Thyroid gland (tissue), 4 donors: ENCODE results near the gene LAMA3. TPM values are rescaled to one million over a fixed set of nuclear protein-coding genes. Genes with fewer than 3 reads are reported as not detected.

Experiments
- DNase-seq, 2 donors: peaks; one replicate each; pipeline ENCODE4 v3.0.0-alpha.2; 2019
- H3K27ac ChIP-seq, 3 donors: fragments of 200-600 bp; sonication (generic); 1 replicate in 2 of 3; 2 replicates in 1 of 3; pipeline ENCODE4 v1.5.1; 2016 to 2019; ENCODE audit warnings: mild to moderate bottlenecking in 1 of 3, moderate library complexity in 1 of 3
- H3K27me3 ChIP-seq: fragments of 200-600 bp; sonication (generic); one replicate; pipeline ENCODE4 v1.5.1; 2019
- H3K36me3 ChIP-seq, 2 donors: fragments of 200-600 bp; sonication (generic); one replicate each; pipeline ENCODE4 v1.5.1; 2016 to 2019
- H3K4me1 ChIP-seq, 2 donors: fragments of 200-600 bp; sonication (generic); one replicate each; pipeline ENCODE4 v1.5.1; 2017 to 2019
- H3K4me3 ChIP-seq, 3 donors: fragments of 200-600 bp; sonication (generic); replicated peaks in 1 of 3; 1 replicate in 2 of 3; 2 replicates in 1 of 3; pipeline ENCODE4 v1.5.1; 2016; ENCODE audit warnings: mild to moderate bottlenecking in 1 of 3
- H3K9me3 ChIP-seq: fragments of 200-600 bp; sonication (generic); one replicate; pipeline ENCODE4 v1.5.1; 2017
- CTCF ChIP-seq, 6 experiments: fragments of 200-600 bp in 3 of 6; fragments of 450-650 bp in 3 of 6; sonication (generic) in 3 of 6; IDR thresholded peaks; one replicate each; pipeline ENCODE4 v1.5.1; 2016 to 2019; ENCODE audit warnings: antibody characterized with exemption in 6 of 6, mild to moderate bottlenecking in 2 of 6, inconsistent platforms in 1 of 6, moderate library complexity in 1 of 6
- POLR2A ChIP-seq, 2 donors: fragments of 450-650 bp; IDR thresholded peaks; one replicate each; pipeline ENCODE4 v1.6.1; 2017; ENCODE audit warnings: antibody characterized with exemption in 2 of 2, mild to moderate bottlenecking in 2 of 2, moderate library complexity in 1 of 2
- WGBS, 2 donors: methylation state at CpG; one replicate each; pipeline ENCODE4 v1.1.5; 2017; 5-methylcytosine and 5-hydroxymethylcytosine counted together
- intact Hi-C: fragments of 100-400 bp; cut with DNase I; formaldehyde crosslinking; loops from one replicate; pipeline ENCODE4 v1.15.1; 2023
- total RNA-seq, 4 donors: library from RNA; depleted of rRNA; stranded (reverse); fragments of >200 nt; gene quantifications; one replicate each; pipeline ENCODE4 v1.2.3, GENCODE V29; 2016

The LAMA3 gene
- total RNA-seq, 4 donors from 2014 or later: 7.5 to 12.1 (median 8.9) TPM

GRCh38 chr18:23800902-23801301, 111.6 kb downstream of the LAMA3 start:
- 91 to 93% methylated on average over 3 of the region's 3 CpGs for WGBS, 2 donors
- intact Hi-C loops: no loop called here
- DNase-seq: no peak
- TF ChIP-seq POLR2A (IDR thresholded peaks at IDR 0.05) (no peak), CTCF (IDR thresholded peaks at IDR 0.05) (no peak)
- Histone ChIP-seq H3K4me3 (no peak overlapping the region), H3K36me3 (no peaks in the 10 kb centered on the region), H3K4me1 (no peaks in the 10 kb centered on the region), H3K27ac (no peak overlapping the region), H3K9me3 (no peaks in the 10 kb centered on the region), H3K27me3 (no peaks in the 10 kb centered on the region)

GRCh38 chr18:23802817-23803216, 113.6 kb downstream of the LAMA3 start:
- intact Hi-C loops: no loop called here
- DNase-seq: no peak
- WGBS, 2 donors: 60 to 64% methylated on average over 2 of the region's 2 CpGs

GRCh38 chr18:23803755-23804154, 114.5 kb downstream of the LAMA3 start:
- no peak overlapping the region for H3K27ac ChIP-seq
- no peaks in the 10 kb centered on the region for H3K27me3 ChIP-seq
- DNase-seq: no peak
- intact Hi-C loops: no loop called here
- no peaks in the 10 kb centered on the region for H3K4me1 ChIP-seq
- no peak overlapping the region for H3K4me3 ChIP-seq
- H3K36me3 ChIP-seq: no peaks in the 10 kb centered on the region
- 81 to 95% methylated on average over 3 of the region's 3 CpGs for WGBS, 2 donors
- H3K9me3 ChIP-seq: no peaks in the 10 kb centered on the region
- TF ChIP-seq CTCF (IDR thresholded peaks at IDR 0.05): no peak
- no peak for TF ChIP-seq POLR2A (IDR thresholded peaks at IDR 0.05)

More at GRCh38 chr18:23802817-23803216, 113.6 kb downstream of the LAMA3 start:
- TF ChIP-seq CTCF (IDR thresholded peaks at IDR 0.05) (no peak), POLR2A (IDR thresholded peaks at IDR 0.05) (no peak)
- Histone ChIP-seq H3K4me3 (no peak overlapping the region), H3K27ac (no peak overlapping the region), H3K4me1 (no peaks in the 10 kb centered on the region), H3K36me3 (no peaks in the 10 kb centered on the region), H3K27me3 (no peaks in the 10 kb centered on the region), H3K9me3 (no peaks in the 10 kb centered on the region)

- WGBS, 2 donors: 100% methylated on average over 1 of the region's 1 CpG
Measured at GRCh38 chr18:23805898-23806297, 116.6 kb downstream of the LAMA3 start.

GRCh38 chr18:23809415-23809814, 120.2 kb downstream of the LAMA3 start:
- TF ChIP-seq CTCF (IDR thresholded peaks at IDR 0.05) (no peak), POLR2A (IDR thresholded peaks at IDR 0.05) (no peak)
- Histone ChIP-seq H3K36me3 (no peaks in the 10 kb centered on the region), H3K27me3 (no peaks in the 10 kb centered on the region), H3K9me3 (no peaks in the 10 kb centered on the region), H3K4me3 (no peak overlapping the region), H3K4me1 (no peaks in the 10 kb centered on the region), H3K27ac (no peak overlapping the region)
- no peak for DNase-seq
- 73 to 77% methylated on average over 3 of the region's 3 CpGs for WGBS, 2 donors
- intact Hi-C loops: no loop called here

More at GRCh38 chr18:23805898-23806297, 116.6 kb downstream of the LAMA3 start:
- DNase-seq: no peak
- TF ChIP-seq CTCF (IDR thresholded peaks at IDR 0.05): no peak
- no peak for TF ChIP-seq POLR2A (IDR thresholded peaks at IDR 0.05)
- Histone ChIP-seq H3K36me3 (no peaks in the 10 kb centered on the region), H3K27ac (no peak overlapping the region), H3K9me3 (no peaks in the 10 kb centered on the region), H3K4me1 (no peaks in the 10 kb centered on the region), H3K4me3 (no peak overlapping the region), H3K27me3 (no peaks in the 10 kb centered on the region)
- intact Hi-C loops: no loop called here
